ENCODE results near the gene WDR46. TPM values are rescaled to one million over a fixed set of nuclear protein-coding genes. Genes with fewer than 3 reads are reported as not detected.
A peak's percentile ranks its signal among the peaks of the same experiment; 100 is the strongest.

The WDR46 gene
- total and polyA plus RNA-seq, 2 of the 13 experiments (the other 11 are each of a cell fraction or from before 2014, with no cell fraction given), result 47.4 to 105 TPM

DNA sequence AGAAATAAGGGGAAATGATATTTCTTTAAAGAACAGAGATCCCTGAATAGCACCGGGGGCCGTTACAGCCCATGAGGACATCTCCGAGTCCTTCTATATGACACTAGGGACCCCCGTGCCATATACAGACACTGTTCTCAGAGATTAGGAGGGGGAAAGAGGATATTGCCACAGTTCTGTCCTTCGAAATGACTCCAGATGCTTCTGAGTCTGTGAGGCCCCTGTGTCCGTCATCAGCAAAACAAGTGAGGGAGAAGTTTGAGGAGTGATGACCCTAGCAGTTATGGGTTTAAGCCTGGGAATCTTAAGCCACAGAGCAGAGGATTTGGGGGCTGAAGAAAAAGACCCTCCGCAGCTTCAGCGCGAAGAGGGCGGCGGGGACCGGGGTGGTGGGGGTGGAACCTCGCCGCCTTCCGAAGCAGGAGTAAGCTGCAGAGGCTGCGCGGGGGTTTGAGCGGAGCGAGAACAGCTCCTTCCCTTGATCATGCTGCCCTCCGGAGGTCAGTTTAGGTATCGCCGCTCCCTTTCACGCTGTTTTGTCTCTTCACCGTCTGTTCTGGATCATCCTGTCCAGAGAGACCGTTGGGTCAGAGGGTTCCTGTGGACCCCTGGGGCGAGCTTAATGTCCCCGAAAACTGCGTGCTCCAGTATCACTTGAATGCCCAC, 40.9 kb downstream of the WDR46 start (continued):
- TF ChIP-seq BCLAF1 (IDR thresholded peaks at IDR 0.05) (no peak), ZNF788 (CRISPR knock-in tag; IDR thresholded peaks at IDR 0.05; ENCODE audit: borderline replicate concordance) (no peak), ZNF775 (CRISPR knock-in tag; IDR thresholded peaks at IDR 0.05; ENCODE audit: borderline replicate concordance) (no peak), ZNF101 (CRISPR knock-in tag; IDR thresholded peaks at IDR 0.05; ENCODE audit: borderline replicate concordance, low read depth) (no peak), XRCC5 (optimal IDR thresholded peaks at IDR 0.05; ENCODE audit: low read length) (peak; percentile 53), ZNF121 (CRISPR knock-in tag; IDR thresholded peaks at IDR 0.05) (no peak), ZNF766 (CRISPR knock-in tag; IDR thresholded peaks at IDR 0.05; ENCODE audit: borderline replicate concordance) (no peak), HCFC1 (IDR thresholded peaks at IDR 0.05; ENCODE audit: low read depth, low read length) (peak; percentile 36; the same call in 1 of the 2 replicates), PAX8 (CRISPR knock-in tag; IDR thresholded peaks at IDR 0.05; ENCODE audit: borderline replicate concordance) (no peak), ZNF792 (CRISPR knock-in tag; IDR thresholded peaks at IDR 0.05) (peak; percentile 73), ZNF724P (CRISPR knock-in tag; IDR thresholded peaks at IDR 0.05; ENCODE audit: borderline replicate concordance) (no peak; the same call in 1 of the 2 replicates), ZNF430 (CRISPR knock-in tag; IDR thresholded peaks at IDR 0.05) (no peak; the same call in 1 of the 2 replicates), PHF8 (CRISPR knock-in tag; IDR thresholded peaks at IDR 0.05) (no peak), TEF (CRISPR knock-in tag; IDR thresholded peaks at IDR 0.05) (no peak), BHLHE40 (IDR thresholded peaks at IDR 0.05; ENCODE audit: low read length) (peak; percentile 42; the same call in 1 of the 2 replicates), IRX3 (CRISPR knock-in tag; IDR thresholded peaks at IDR 0.05; ENCODE audit: borderline replicate concordance, low read depth) (no peak), RORA (CRISPR knock-in tag; IDR thresholded peaks at IDR 0.05) (no peak), MTF2 (CRISPR knock-in tag; IDR thresholded peaks at IDR 0.05; ENCODE audit: borderline replicate concordance) (no peak), NR3C1 (CRISPR knock-in tag; IDR thresholded peaks at IDR 0.05) (no peak), SP5 (CRISPR knock-in tag; IDR thresholded peaks at IDR 0.05; ENCODE audit: borderline replicate concordance, low read depth) (0 out of 2 replicates have a peak, but pooled peaks have one; percentile 32)
- TF ChIP-seq, protein P1, sequence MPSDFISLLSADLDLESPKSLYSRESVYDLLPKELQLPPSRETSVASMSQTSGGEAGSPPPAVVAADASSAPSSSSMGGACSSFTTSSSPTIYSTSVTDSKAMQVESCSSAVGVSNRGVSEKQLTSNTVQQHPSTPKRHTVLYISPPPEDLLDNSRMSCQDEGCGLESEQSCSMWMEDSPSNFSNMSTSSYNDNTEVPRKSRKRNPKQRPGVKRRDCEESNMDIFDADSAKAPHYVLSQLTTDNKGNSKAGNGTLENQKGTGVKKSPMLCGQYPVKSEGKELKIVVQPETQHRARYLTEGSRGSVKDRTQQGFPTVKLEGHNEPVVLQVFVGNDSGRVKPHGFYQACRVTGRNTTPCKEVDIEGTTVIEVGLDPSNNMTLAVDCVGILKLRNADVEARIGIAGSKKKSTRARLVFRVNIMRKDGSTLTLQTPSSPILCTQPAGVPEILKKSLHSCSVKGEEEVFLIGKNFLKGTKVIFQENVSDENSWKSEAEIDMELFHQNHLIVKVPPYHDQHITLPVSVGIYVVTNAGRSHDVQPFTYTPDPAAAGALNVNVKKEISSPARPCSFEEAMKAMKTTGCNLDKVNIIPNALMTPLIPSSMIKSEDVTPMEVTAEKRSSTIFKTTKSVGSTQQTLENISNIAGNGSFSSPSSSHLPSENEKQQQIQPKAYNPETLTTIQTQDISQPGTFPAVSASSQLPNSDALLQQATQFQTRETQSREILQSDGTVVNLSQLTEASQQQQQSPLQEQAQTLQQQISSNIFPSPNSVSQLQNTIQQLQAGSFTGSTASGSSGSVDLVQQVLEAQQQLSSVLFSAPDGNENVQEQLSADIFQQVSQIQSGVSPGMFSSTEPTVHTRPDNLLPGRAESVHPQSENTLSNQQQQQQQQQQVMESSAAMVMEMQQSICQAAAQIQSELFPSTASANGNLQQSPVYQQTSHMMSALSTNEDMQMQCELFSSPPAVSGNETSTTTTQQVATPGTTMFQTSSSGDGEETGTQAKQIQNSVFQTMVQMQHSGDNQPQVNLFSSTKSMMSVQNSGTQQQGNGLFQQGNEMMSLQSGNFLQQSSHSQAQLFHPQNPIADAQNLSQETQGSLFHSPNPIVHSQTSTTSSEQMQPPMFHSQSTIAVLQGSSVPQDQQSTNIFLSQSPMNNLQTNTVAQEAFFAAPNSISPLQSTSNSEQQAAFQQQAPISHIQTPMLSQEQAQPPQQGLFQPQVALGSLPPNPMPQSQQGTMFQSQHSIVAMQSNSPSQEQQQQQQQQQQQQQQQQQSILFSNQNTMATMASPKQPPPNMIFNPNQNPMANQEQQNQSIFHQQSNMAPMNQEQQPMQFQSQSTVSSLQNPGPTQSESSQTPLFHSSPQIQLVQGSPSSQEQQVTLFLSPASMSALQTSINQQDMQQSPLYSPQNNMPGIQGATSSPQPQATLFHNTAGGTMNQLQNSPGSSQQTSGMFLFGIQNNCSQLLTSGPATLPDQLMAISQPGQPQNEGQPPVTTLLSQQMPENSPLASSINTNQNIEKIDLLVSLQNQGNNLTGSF (CRISPR knock-in tag; IDR thresholded peaks at IDR 0.05), result no peak
